DND-41 (cell line): ENCODE measurements around the gene TOGARAM2.

Experiments
- ATAC-seq: fragments of 200-7000 bp; cut with Tn5 transposase; 3 replicates; pipeline ENCODE4 v1.9.1; 2021; ENCODE audit warnings: low read depth; ENCODE audit not compliant: insufficient read depth
- DNase-seq: peaks from one replicate; pipeline ENCODE4 v3.0.0-alpha.2; 2020
- H2AFZ ChIP-seq: 2 replicates; pipeline ENCODE4 v1.6.0; 2012; ENCODE audit warnings: low read depth, low read length
- H3K27ac ChIP-seq: 2 replicates; pipeline ENCODE4 v1.5.1; 2012; ENCODE audit warnings: low read length, inconsistent platforms
- H3K27me3 ChIP-seq: fragments of 200-600 bp; sonication (generic); 2 replicates; pipeline ENCODE4 v1.6.0; 2012; ENCODE audit warnings: low read length, mild to moderate bottlenecking, inconsistent platforms; ENCODE audit not compliant: insufficient read depth, poor library complexity
- H3K36me3 ChIP-seq: 2 replicates; pipeline ENCODE4 v1.5.1; 2012; ENCODE audit warnings: low read length, inconsistent platforms; ENCODE audit not compliant: insufficient read depth
- H3K4me1 ChIP-seq: 2 replicates; pipeline ENCODE4 v1.5.1; 2012; ENCODE audit warnings: mild to moderate bottlenecking, low read length; ENCODE audit not compliant: insufficient read depth
- H3K4me2 ChIP-seq: 2 replicates; pipeline ENCODE4 v1.6.0; 2012; ENCODE audit warnings: mild to moderate bottlenecking, moderate library complexity, low read length, inconsistent platforms; ENCODE audit not compliant: insufficient read depth
- H3K4me3 ChIP-seq, 2 experiments: fragments of 200-600 bp in 1 of 2; shearing (Covaris generic) in 1 of 2; 2 replicates each; pipeline ENCODE4 v1.5.1; 2012 to 2016; ENCODE audit warnings: inconsistent platforms in 2 of 2, low read length in 2 of 2, mild to moderate bottlenecking in 2 of 2, low read depth in 1 of 2, moderate library complexity in 1 of 2
- H3K79me2 ChIP-seq: 2 replicates; pipeline ENCODE4 v1.6.0; 2012; ENCODE audit warnings: low read length, inconsistent platforms; ENCODE audit not compliant: insufficient read depth
- H3K9ac ChIP-seq: 2 replicates; pipeline ENCODE4 v1.6.0; 2012; ENCODE audit warnings: low read depth, mild to moderate bottlenecking, inconsistent platforms, low read length, moderate library complexity
- H3K9me3 ChIP-seq: 2 replicates; pipeline ENCODE4 v1.5.1; 2012; ENCODE audit warnings: low read length, moderate library complexity, mild to moderate bottlenecking, inconsistent platforms; ENCODE audit not compliant: insufficient read depth, severe bottlenecking
- H4K20me1 ChIP-seq: 2 replicates; pipeline ENCODE4 v1.6.0; 2012; ENCODE audit warnings: low read length; ENCODE audit not compliant: insufficient read depth
- EZH2 ChIP-seq: IDR thresholded peaks from 3 replicates; pipeline ENCODE4 v1.6.1; 2012; ENCODE audit warnings: borderline replicate concordance, low read depth, mild to moderate bottlenecking, moderate library complexity, low read length, inconsistent platforms; ENCODE audit not compliant: severe bottlenecking
- TF ChIP-seq, protein P1 (sequence below): IDR thresholded peaks from 2 replicates; pipeline ENCODE4 v1.5.1; 2012; ENCODE audit warnings: borderline replicate concordance, low read length, moderate library complexity, mild to moderate bottlenecking; ENCODE audit not compliant: poor library complexity, severe bottlenecking; ENCODE audit errors: extremely low read depth

Gene TOGARAM2

DNA sequence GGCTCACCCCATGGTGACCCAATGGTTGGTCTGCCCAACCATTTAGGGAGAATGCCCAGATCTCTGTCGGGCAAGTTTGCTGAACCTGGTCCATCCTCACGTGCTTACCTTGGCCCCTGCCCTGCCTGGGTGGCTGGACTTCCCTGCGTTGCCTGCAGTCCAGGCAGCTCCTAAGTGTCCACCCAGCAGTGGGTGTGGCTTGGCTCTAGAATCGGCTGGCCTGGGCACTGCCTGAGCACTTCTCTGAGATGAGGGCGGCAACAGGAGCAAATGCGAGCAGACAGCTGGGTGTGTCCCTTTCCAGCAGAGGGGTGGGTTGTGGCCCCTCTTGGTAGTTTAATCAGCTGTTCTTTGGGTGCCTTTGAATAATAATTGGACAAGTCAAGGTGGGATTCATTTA, 82.0 kb downstream of the TOGARAM2 start:
- Histone ChIP-seq H3K36me3 (no peaks in the 10 kb centered on the region), H3K9ac (no peak overlapping the region)
- no peak for TF ChIP-seq EZH2
- TF ChIP-seq, protein P1, sequence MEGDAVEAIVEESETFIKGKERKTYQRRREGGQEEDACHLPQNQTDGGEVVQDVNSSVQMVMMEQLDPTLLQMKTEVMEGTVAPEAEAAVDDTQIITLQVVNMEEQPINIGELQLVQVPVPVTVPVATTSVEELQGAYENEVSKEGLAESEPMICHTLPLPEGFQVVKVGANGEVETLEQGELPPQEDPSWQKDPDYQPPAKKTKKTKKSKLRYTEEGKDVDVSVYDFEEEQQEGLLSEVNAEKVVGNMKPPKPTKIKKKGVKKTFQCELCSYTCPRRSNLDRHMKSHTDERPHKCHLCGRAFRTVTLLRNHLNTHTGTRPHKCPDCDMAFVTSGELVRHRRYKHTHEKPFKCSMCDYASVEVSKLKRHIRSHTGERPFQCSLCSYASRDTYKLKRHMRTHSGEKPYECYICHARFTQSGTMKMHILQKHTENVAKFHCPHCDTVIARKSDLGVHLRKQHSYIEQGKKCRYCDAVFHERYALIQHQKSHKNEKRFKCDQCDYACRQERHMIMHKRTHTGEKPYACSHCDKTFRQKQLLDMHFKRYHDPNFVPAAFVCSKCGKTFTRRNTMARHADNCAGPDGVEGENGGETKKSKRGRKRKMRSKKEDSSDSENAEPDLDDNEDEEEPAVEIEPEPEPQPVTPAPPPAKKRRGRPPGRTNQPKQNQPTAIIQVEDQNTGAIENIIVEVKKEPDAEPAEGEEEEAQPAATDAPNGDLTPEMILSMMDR = no peak

DNA sequence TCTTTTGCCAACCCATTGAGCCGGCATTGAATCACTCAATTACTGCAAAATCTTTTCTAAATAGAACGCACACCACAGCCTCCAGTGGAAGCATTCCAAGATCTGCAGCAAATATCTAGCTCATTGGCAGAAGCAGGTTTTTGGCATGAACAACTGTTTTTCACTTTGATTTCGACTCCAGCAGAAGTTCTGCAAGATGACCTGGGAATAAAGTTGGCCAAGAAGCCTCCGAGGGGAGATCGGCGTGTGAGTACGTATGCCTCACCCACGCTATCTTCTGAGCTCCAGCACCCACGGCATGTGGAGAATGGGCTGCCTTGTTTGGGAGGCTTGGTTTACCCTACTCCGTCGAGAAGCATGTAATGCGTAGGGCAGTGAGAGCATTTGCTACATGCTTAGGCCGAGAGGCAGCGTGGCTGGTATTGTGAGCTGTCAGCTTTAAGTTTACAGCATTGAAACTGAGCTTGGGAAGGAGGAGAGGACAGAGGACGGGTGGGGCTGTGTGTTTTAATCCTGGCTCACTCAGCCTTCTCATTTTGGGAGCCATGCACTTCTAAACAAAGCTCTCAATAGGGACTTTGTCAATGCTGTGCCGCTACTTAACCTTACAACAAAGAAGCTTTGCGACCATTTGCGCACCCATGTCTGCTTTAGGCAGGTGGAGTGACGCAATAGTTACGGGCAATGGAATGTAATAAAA, 82.7 kb downstream of the TOGARAM2 start:
- Histone ChIP-seq H3K4me3 (no peak overlapping the region), H3K9me3 (no peaks in the 10 kb centered on the region), H3K27ac (no peak overlapping the region), H3K79me2 (no peaks in the 10 kb centered on the region), H3K27me3 (no peaks in the 10 kb centered on the region), H3K4me1 (no peaks in the 10 kb centered on the region), H3K4me2 (no peak overlapping the region), H3K36me3 (no peaks in the 10 kb centered on the region), H4K20me1 (no peaks in the 10 kb centered on the region), H2AFZ (no peak overlapping the region), H3K9ac (no peak overlapping the region)
- DNase-seq (no peak), ATAC-seq (no peak)
- TF ChIP-seq, protein P1 = no peak
- TF ChIP-seq EZH2 = no peak

More for the DNA sequence above, 82.0 kb downstream of the TOGARAM2 start:
- Histone ChIP-seq H4K20me1 (no peaks in the 10 kb centered on the region), H3K27me3 (no peaks in the 10 kb centered on the region), H3K4me1 (no peaks in the 10 kb centered on the region), H3K27ac (no peak overlapping the region), H3K9me3 (no peaks in the 10 kb centered on the region), H3K4me2 (no peak overlapping the region), H3K79me2 (no peaks in the 10 kb centered on the region), H2AFZ (no peak overlapping the region), H3K4me3 (no peak overlapping the region)
- ATAC-seq = no peak
- no peak for DNase-seq

DNA sequence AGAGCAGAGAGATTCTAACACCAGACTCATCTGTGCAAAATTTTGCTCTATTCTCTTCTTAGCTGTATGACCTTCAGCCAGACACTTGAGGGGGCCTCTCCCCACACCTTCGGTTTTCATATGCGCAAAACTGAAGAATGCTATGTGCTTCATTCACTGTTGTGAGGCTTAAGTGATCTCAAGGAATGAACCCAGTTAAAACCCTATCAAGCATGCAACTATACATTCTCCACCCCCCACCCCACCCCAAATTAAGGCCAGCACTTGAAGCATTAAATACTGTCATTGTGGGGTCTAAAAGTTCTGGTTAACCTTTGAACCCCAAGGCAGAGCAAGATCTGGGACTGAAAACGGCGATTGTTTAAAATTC, 83.2 kb downstream of the TOGARAM2 start:
- Histone ChIP-seq H2AFZ (no peak overlapping the region), H3K9me3 (no peaks in the 10 kb centered on the region), H3K4me1 (no peaks in the 10 kb centered on the region), H3K27me3 (no peaks in the 10 kb centered on the region), H4K20me1 (no peaks in the 10 kb centered on the region), H3K9ac (no peak overlapping the region), H3K4me2 (no peak overlapping the region), H3K27ac (no peak overlapping the region), H3K4me3 (no peak overlapping the region), H3K36me3 (no peaks in the 10 kb centered on the region), H3K79me2 (no peaks in the 10 kb centered on the region)
- DNase-seq (no peak), ATAC-seq (no peak)
- TF ChIP-seq, protein P1 = no peak

DNA sequence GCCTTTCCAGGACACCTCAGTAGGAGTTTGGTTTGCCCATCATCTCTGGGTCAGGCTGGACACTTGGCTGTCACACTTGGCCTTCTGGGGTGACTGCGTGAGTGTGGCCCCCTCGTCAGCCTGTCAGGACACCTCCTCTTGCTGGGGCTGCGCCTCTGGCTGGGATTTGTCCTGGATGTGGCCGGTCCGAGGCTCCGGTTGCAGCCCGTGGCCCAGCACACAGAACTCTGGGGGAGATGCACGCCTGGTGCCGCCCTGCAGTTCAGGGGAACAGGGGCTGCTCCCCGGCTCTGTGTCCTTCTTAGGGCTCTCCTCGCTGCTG, 83.6 kb downstream of the TOGARAM2 start:
- Histone ChIP-seq H2AFZ (no peak overlapping the region), H3K27me3 (no peaks in the 10 kb centered on the region)

More for the DNA sequence above, 83.6 kb downstream of the TOGARAM2 start:
- H3K4me2 ChIP-seq = no peak overlapping the region
- H4K20me1 ChIP-seq = no peaks in the 10 kb centered on the region
- no peaks in the 10 kb centered on the region for H3K9me3 ChIP-seq
- DNase-seq (no peak), ATAC-seq (no peak)
- H3K4me3 ChIP-seq = no peak overlapping the region
- no peak overlapping the region for H3K27ac ChIP-seq
- TF ChIP-seq, protein P1 = no peak
- TF ChIP-seq EZH2 = no peak
- H3K9ac ChIP-seq = no peak overlapping the region
- H3K4me1 ChIP-seq = no peaks in the 10 kb centered on the region
- H3K79me2 ChIP-seq = no peaks in the 10 kb centered on the region
- H3K36me3 ChIP-seq = no peaks in the 10 kb centered on the region
